D721Med (cell line): ENCODE results near the gene MFAP3L.
A peak's percentile ranks its signal among the peaks of the same experiment; 100 is the strongest.

Experiments used
- DNase-seq: peaks from one replicate; pipeline ENCODE4 v3.0.0; 2011; ENCODE audit warnings: low spot score; ENCODE audit not compliant: insufficient read length
- FAIRE-seq: peaks from 2 replicates; lab custom pipeline; 2011; peaks lifted over from hg19 to GRCh38; lab: Jason Lieb, UNC
- CTCF ChIP-seq: IDR thresholded peaks from 2 replicates; pipeline ENCODE4 v1.5.1; 2012; ENCODE audit warnings: mild to moderate bottlenecking, control low read depth; ENCODE audit not compliant: insufficient read depth; ENCODE audit errors: missing control alignments

The MFAP3L gene

GRCh38 chr4:170026253-170027021 lies at the start of gene MFAP3L:
Gene MFAP3L, minus strand, starts transcription at chr4:170026395. Its CDS starts 20,518 bp downstream, at chr4:170005877.
- TF ChIP-seq CTCF = no peak
- FAIRE-seq (no peak), DNase-seq (peak; percentile 56)

GRCh38 chr4:170071196-170071595 lies 45.0 kb upstream of the MFAP3L start:
- FAIRE-seq (no peak), DNase-seq (no peak)
- no peak for TF ChIP-seq CTCF

GRCh38 chr4:170068438-170069128 lies 42.4 kb upstream of the MFAP3L start:
- TF ChIP-seq CTCF = no peak
- DNase-seq = no peak
- FAIRE-seq = no peak

GRCh38 chr4:170059421-170059820 lies 33.2 kb upstream of the MFAP3L start:
- TF ChIP-seq CTCF = no peak
- DNase-seq (no peak), FAIRE-seq (no peak)

GRCh38 chr4:170058826-170059225 lies 32.6 kb upstream of the MFAP3L start:
- TF ChIP-seq CTCF = no peak
- FAIRE-seq (no peak), DNase-seq (no peak)

- DNase-seq (no peak), FAIRE-seq (no peak)
- TF ChIP-seq CTCF = no peak
Observed at GRCh38 chr4:170057866-170058265, 31.7 kb upstream of the MFAP3L start.

GRCh38 chr4:170052919-170053318 lies 26.7 kb upstream of the MFAP3L start:
- FAIRE-seq (no peak), DNase-seq (no peak)
- TF ChIP-seq CTCF = no peak
